B cell (primary cell): Measurements from ENCODE around the gene VPS13D.

ENCODE experiments used
- CTCF ChIP-seq: fragments of 200-600 bp; IDR thresholded peaks from one replicate; pipeline ENCODE4 v1.8.0; 2022; ENCODE audit warnings: antibody characterized with exemption, mild to moderate bottlenecking
- EZH2 ChIP-seq: IDR thresholded peaks from 2 replicates; pipeline ENCODE4 v1.6.1; 2012; ENCODE audit warnings: borderline replicate concordance, low read depth, mild to moderate bottlenecking, moderate library complexity, low read length; ENCODE audit not compliant: insufficient read depth, poor library complexity, severe bottlenecking

- TF ChIP-seq CTCF (no peak), EZH2 (no peak)
These were observed 27.3 kb upstream of the VPS13D start for GRCh38 chr1:12202577-12202976.
